HG03354 (cell line): ENCODE results near the gene MACROD1.
A peak's percentile ranks its signal among the peaks of the same experiment; 100 is the strongest.

Source experiments
- ATAC-seq: cut with Tn5 transposase; IDR thresholded peaks from one replicate; pipeline ENCODE4 v1.9.1; 2021; ENCODE audit warnings: mild to moderate bottlenecking; ENCODE audit not compliant: unreplicated experiment, poor library complexity, severe bottlenecking

Gene MACROD1

DNA sequence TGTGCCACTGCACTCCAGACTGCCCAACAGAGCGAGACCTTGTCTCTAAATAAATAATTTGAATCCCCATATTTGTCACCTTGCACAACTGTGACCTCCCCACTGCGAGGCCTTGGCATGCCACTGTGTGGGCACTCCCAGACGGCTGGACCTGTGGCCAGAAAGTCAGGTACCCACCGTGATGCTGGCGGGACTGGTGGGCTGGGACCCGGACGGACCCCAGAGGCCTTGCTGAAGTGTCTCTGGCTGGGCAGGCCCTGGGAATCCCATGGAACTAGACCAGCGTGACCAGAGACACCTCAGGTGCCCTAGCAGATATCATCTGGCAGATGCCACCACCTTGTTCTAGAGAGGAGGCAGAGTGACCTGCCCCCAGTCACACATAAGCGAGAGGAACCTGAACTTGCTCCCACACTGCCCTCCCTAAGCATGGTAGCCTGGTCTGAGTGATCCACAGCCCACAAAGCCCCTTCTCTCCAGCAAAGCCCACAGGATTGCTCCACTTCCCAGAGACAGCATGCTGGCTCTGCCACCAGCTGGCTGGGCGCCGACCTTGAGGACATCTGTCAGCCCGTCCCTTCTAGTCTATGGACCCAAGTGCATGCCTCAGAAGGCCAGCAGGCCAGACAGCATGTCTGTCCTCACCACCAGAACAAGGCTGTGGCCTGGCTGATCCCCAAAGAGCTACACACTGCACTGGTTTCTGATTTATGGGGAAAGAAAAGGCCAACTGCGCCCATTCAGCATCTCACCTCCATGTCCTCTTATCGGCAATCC is 9.5 kb downstream of the MACROD1 start:
- ATAC-seq: no peak

DNA sequence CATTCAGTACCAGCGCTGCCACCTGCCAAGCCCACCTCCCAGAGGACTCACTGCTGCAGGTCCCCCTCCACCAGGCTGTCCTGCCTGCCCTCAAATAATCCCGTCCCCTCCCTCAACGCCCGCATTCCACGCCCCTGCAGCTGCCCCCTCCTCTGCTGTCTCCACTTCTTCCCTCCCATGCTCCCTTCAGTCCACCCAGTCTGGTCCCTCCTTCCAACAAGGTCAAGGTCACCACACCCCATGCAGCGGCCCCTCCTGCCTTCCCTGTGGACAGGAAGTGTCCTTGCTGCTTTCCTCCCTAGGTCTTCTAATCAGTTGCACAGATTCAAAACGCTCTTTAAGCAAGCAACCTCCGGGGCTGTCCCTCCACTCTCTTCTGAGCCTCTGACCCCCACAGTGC is 12.1 kb downstream of the MACROD1 start:
- ATAC-seq: no peak

DNA sequence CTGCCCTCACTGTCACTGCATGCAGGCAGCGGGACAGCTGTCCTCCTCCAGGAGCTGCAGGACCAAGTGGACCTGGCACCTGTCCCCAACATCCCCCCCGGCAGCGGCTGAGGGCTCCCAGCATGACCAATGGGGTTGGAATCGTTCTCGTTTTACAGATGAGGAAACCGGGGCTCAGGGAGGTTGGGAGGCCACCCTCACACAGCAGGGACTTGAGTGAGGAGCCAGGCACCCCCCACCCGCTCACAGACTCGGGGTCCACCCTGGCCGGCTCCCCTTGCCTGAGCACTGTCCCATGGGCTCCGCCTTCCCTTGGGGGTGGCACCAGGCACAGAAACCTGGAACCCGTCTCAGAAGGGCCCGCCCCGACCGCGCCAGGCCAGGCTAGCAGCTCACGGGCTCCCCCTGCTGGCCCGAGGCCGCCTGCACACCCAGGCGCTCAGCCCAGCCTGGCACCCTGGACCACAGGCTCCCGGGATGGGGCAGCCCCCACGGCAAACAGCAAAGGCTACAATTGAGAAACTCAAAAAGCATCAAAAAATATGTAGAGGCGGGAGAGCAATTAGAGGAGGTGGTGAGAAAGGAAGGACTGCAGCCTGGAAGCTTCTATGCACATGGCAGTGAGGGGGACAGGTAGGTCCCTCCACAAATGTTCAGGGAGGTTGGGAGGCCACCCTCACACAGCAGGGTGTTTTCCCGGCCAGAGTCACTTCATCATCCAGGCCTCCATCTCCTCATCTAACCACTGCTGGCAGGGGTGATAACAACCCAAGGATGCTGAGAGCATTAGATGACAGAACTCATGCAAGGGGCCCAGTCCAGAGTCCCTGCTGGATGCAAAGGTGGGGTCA is 12.8 kb downstream of the MACROD1 start:
- ATAC-seq: peak; percentile 56

DNA sequence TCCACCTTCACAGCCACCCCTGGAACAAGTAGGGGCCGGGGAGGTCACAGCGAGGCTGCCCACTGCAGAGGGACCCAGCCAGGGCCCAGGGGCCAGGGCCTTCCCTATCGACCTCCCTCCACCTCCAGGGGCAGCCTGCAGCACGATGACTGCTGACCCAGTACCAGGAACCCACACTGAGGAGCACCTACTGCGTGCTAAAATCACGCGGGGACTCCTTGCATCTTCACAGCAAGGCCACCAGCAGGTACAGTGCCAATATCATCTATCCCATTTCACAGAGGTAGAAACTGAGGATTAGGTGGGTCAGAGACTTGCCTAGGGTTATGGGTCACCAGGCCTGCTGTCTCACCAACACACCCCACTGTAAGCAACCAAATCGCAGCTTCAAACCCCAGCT is 14.6 kb downstream of the MACROD1 start:
- no peak for ATAC-seq

DNA sequence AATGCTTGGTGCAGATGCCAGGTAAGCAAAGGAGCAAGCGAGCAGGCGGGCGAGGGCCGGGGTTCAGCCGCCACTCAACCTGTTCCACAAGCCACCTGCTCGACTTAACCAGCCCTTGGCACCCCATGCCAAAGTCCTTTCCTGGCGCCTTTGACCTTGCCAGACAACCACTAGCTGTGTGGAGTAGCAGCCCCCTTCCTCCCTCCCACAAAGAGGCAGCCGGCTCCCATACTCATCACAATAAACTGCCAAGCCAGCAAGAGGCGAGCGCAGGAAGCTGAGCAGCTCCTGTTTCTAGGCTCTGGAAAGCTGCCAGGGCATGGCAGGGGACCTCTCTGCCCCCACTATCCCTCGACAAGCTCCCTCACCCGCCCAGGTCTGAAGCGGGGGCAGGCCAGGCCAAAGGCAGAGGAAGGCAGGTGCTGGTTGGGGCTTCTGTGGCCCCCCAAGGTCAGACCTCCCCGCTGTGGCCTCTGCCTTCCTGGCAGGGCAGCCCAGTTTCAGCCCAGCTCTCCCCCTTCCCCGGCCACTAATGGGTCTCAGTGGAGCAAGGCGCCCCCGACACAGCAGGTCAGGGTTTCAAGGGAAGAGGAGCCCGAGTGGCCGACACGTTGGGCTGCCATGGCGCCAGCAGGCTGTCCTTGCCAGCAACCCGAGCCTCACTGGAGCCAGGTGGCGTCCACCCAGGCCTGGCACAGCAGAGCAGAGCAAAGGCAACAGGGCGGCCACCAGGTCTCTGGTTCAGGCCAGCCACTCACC is 15.3 kb downstream of the MACROD1 start:
- ATAC-seq: no peak

DNA sequence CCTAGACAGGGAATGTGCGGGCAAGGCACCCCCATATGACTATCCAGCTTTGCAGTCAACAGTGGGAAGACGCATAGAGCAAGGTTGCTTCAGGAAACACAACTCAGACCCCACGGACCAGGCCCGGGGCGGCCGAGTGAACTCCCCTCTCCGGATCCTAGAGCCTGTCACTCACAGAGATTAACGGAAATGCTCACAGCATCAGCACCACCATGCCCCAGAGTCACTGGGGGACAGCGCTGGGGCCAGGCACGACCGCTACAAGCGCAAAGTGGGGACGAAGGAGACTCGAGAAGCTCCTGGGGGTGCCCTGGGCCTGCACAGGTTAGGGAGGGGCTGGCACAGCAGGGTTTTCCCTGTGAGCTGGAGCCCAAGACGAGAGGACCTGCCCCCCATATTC is 15.9 kb downstream of the MACROD1 start:
- ATAC-seq: no peak

DNA sequence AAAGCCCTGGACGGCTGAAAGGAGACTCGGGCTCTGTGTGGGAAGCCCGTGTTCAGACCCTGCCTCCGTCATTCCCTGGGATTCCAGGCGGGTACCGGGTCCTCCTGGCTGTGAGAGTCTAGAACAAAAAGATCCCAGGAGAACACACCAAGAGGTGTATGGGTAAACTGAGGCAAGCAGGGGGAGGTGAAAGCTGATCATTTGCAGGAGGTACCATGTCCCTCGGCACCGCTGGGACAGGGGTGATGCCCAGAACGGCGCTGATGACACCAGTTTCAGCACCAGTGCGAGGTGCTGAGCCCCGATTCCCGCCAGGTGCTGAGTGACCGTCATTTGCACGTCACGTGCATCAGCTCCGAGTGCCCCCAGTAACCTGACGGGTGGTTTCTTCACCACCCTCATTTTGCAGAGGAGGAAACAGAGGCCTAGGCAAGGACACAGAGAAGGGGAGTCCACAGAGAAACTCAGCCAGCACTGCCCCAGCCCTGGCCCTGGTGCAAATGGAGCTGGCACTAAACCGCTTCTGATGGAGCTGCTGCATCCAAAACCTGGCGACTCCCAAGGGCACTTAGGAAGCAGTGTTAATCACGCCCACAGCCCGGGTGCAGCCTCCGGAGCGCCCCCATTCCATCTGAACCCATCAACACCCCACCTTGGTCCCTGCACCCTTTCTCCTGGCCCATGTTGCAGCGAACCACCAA is 16.8 kb downstream of the MACROD1 start:
- ATAC-seq: no peak

DNA sequence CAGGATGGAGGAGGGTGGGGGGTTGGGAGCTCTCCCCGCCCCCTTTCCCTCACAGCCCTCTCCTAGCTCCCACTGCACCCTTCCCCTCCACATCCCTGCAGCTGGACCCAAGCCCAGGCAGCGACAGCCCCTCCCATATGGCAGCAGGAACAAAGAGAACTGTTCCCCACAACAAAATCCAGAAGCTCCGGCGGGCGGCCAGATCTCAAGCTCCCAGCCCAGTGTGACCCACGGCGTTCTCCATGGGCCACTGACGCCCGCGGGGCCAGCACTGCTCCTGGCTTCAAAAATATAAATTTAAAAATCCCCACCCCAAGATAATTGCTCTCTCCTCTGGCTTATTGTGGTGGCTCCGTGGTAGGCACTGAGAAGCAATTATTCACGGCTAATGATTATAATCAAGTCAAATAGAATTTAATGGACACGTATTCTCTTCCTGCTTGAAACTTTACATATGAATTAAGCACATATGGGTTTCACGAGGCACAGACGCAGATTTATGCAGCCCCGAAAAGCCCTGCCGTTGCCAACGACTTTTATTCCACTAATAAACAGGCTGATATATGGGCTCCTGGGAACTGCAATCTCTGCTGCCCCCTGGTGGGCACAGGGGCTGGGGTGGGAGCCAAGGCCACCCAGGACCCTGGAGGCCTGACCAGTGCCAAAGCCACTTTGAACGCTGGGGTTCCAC is 17.5 kb downstream of the MACROD1 start:
- ATAC-seq: no peak

DNA sequence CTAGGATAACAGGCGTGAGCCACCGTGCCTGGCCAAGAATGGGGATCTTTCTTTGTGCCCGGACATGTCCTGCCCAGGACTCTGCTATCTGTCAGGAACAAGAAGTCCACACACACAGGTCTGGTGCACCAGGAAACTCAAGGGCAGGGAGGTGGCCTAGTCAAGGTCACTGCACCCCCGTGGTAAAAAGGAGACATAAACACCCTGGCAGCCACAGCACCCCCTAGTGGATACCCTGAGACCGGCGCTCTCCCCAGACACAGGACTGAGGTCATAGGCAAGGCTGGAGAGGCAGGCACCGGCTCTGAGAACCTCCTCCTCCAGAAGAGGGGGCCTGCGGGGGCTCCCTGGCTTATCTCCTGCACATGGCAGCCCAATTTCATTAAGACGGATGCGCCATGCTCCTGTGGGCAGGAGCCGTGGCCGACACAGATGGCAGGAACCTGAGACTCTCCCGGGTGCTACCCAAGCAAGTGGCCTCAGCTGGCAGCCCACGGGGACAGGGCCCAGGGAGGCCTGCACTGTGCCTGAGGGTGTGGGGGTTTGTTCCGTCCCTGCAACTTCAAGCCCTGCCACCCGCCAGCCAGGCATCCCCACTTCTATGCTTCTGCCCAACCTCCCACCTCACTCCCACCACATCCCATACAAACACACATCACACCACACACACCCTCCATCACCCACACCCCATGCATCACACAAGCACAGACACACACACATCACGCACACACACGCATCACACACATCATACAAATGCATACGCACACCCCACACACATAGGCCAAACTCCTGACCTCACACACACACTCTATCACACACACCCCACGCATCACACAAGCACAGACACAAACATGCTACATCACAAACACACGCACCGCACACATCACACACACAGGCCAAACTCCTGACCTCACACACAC is 19.6 kb downstream of the MACROD1 start:
- no peak for ATAC-seq

DNA sequence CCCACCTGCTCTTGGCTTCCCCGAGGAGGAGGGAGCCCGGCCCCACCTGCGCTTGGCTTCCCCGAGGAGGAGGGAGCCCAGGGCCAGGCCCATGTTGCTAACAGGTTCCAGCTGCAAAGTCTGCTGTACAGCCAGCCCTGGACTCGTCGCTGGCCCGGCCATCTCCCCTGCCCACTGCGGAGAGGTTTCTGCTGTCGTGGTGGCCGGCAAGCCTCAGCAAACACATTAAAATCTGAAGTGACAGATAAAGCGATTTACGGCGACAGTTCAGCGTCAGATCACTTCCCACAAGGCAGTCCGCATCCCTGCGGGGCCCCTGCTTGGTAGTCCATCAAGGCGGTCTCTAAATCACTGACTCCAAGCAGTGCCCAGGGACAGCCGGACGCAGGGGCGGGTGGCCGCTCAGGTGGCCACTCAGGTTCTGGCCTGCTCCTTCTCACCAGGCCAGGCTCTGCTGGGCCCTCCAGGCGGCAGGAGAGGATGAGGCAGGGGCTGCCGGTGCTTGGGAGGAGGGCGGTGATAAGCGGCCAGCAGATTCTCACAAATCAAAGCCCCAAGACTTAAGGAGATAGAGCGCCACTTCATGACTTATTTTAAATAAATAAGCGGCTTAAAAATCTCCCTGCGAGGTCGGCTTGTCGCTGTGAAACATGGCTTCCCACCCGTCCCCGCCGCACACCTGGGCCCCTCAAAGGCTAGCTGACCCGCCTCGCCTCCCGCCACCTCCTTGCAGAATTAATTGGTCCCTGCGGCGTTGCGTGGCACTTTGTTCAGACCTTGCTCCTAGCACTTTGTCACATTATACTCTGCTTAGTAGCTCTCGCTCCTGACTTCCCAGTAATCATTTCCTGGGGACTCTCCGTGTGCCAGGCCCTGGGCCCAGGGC is 21.1 kb downstream of the MACROD1 start:
- ATAC-seq: no peak

DNA sequence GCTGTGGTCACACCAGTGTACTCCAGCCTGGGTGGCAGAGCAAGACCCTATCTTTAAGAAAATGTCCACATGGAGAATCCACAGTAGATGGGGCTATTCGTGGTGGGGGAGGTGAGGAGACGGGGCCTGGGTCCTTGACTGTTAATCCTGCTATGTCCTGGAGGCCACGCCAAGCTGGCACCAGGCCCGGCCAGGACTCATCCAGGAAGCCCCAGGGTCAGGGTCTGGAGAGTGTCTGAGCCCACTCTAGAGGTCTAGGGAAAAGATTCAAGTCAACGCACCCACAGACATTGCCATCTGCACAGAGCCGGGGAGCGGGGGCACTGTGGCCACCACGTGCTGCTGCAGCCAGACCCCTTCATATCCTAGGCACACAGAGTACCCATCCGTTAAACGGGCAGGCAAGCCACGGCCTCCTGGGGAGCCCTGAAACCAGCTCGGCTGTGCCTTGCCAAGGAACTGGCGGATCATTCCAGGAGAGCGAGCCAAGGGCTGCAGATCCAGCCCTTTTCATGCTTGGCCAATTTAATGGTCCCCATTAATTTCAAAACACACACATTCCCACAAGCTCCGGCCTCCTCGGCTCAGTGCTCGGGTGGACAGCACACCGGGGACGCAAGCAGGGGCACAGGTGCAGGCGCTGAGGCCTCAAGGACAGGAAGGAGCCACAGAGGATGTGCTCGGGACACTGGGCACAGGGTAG is 24.7 kb downstream of the MACROD1 start:
- no peak for ATAC-seq

DNA sequence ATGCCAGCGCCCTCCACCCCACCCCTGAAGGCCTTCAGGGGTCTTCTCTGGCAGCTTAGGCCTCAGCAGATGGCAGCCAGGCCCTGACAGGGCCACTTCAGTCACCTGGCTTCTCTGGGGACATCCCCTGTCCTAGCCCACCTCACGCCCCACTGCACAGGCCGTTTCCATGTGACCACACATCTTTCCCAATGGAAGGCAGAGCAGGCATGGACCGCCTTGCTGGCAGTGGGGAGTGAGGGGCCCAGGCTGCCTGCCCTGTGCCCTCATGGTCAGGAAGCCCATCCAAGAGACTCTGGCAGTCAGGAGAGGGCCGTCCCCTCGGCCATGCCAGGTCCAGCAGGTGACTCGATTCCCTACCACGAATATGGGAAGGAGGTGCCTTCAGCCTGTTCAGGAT is 25.8 kb downstream of the MACROD1 start:
- no peak for ATAC-seq

DNA sequence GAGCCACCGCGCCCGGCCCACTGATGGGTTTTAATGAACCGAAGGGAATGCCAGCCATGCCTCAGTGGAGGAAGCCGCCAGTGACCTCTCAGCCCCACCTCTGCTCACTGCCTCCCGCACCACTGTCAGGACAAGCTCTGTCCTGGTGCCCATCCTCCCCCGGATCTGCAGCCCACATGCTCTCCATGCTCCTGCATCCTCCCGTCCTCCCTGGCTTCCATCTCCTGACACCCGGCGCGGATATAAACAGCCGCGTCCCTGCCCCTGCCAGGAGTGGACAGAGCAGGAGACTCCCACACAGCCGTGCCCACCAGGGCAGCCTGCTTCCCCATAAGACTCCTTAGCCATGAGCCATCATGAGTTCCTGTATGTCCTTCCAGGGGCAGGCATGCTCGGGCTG is 26.9 kb downstream of the MACROD1 start:
- ATAC-seq: no peak

DNA sequence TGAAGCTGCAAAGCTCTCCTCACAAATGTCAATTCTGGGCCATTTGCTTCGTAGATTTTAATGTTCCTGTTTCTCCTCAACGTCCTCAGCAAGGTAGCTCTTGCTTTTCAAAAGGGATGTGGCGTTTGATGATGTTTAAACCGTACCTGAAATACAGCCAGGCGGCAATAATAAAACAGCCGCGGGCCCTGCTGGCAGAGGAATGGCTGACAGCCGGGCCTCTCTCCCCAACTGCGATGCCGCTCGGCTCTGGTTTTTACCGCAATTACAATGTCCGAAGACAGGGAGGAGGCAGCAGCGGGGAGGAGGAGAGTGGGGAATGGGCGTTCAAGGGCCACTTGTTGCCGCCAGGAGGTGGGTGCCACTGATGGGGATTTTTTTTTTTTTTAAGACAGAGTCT is 27.5 kb downstream of the MACROD1 start:
- ATAC-seq: no peak

DNA sequence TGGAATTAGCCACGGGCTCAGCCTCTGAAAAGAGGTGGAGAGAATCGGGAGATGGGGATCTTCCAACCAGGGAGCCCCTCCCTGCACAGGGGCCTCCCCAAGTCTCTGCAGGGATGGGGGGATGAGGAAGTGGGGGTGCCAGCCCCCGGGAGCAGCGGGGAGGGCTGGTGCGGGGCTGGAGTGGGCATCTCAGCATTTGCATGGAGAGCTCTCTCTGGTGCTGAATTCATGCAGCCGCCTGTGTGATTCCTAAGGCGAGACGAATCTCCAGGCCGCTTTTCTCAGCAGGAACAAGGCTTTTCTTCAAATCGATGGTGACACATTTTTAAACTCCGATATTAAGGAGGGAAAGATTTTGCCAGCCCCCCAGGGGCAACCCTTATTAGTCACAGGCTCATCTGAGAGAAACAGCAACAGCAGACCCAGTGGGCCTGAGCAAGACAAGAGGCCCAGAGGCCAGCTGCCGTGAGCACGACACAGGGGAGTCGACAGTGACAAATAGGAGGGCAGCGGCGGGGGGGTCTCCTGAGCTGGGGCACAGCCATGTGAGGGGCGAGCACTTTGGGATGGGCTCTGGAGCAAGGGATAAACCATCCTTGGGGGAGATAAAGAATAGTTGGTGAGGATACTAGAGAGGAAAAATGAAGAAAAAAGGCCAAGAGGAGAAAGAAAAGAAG is 29.0 kb downstream of the MACROD1 start:
- no peak for ATAC-seq

DNA sequence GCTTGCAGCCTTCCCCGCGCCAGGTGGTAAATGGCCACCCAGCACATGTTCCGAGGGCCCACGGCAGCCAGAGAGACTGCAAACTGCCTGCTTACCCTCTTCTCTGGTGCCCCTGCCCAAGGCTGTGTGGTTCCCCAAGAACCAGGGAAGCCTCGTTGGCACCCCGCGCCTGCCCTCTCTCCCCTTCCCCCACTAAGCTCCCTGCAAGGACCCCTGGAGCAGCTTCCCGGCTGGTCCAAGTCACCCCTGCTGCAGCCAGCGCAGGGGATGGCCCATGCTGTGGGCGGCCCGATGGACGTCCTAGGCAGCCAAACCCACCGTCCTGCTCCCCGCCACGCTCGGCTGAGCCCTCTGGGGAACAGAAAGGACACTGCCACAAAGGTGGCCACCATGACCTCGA is 30.2 kb downstream of the MACROD1 start:
- no peak for ATAC-seq
